Progenitor cell of endocrine pancreas (in vitro differentiated cells): ENCODE results near the gene SMPD3. TPM values are rescaled to one million over a fixed set of nuclear protein-coding genes. Genes with fewer than 3 reads are reported as not detected.

Source experiments
- DNase-seq: peaks from one replicate; pipeline ENCODE4 v3.0.0; 2021; ENCODE audit warnings: low spot score; ENCODE audit not compliant: unreplicated experiment
- H3K27ac Mint-ChIP-seq: 2 replicates; pipeline ENCODE4 v1.8.0; 2021; ENCODE audit warnings: mild to moderate bottlenecking, moderate library complexity, mixed read lengths
- H3K27me3 Mint-ChIP-seq: 2 replicates; pipeline ENCODE4 v1.8.0; 2021; ENCODE audit warnings: mixed read lengths
- H3K36me3 Mint-ChIP-seq: 2 replicates; pipeline ENCODE4 v1.8.0; 2022; ENCODE audit warnings: mixed read lengths; ENCODE audit not compliant: insufficient read depth
- H3K4me1 Mint-ChIP-seq: 2 replicates; pipeline ENCODE4 v1.8.0; 2021; ENCODE audit warnings: low read depth, mixed read lengths
- H3K4me3 Mint-ChIP-seq: 2 replicates; pipeline ENCODE4 v1.8.0; 2021; ENCODE audit warnings: low read depth, mild to moderate bottlenecking, moderate library complexity, mixed read lengths
- H3K9me3 Mint-ChIP-seq: 2 replicates; pipeline ENCODE4 v1.8.0; 2021; ENCODE audit warnings: low read depth, mixed read lengths
- CTCF ChIP-seq: fragments of 200-600 bp; sonication (generic); IDR thresholded peaks from one replicate; pipeline ENCODE4 v1.5.0; 2021; ENCODE audit warnings: antibody characterized with exemption, mild to moderate bottlenecking; ENCODE audit not compliant: unreplicated experiment
- total RNA-seq: library from RNA; stranded (reverse); gene quantifications from 2 replicates; pipeline ENCODE4 v1.2.1, GENCODE V29; 2021

Gene SMPD3
- total RNA-seq, 1 donor from 2014 or later = 1.7 TPM

GRCh38 chr16:68310774-68311511 is 137.4 kb downstream of the SMPD3 start, which contains the start of the genes PRMT7 and SLC7A6OS:
Gene PRMT7 (plus strand): TSS chr16:68311019. CDS start chr16:68315980, 4,961 bp downstream.
Gene SLC7A6OS (minus strand): TSS chr16:68310946. CDS start chr16:68310926, 20 bp downstream.
- peak; percentile 78 for DNase-seq
- TF ChIP-seq CTCF = no peak
- Mint-ChIP-seq H3K4me1 (peaks cover 21% of the 10 kb centered on the region), H3K36me3 (peaks cover 12% of the 10 kb centered on the region), H3K4me3 (peak within 1 kb of the TSS; percentile 98), H3K9me3 (no peaks in the 10 kb centered on the region), H3K27me3 (no peaks in the 10 kb centered on the region), H3K27ac (peak within 1 kb of the TSS; percentile 98)

- H3K27me3 Mint-ChIP-seq = no peaks in the 10 kb centered on the region
- DNase-seq = peak; percentile 27
- TF ChIP-seq CTCF = no peak
- H3K4me1 Mint-ChIP-seq = peaks cover 21% of the 10 kb centered on the region
- H3K27ac Mint-ChIP-seq = peak overlapping the region; percentile 98
- no peaks in the 10 kb centered on the region for H3K9me3 Mint-ChIP-seq
- H3K4me3 Mint-ChIP-seq = peak overlapping the region; percentile 98
- peaks cover 8% of the 10 kb centered on the region for H3K36me3 Mint-ChIP-seq
Measured at GRCh38 chr16:68310437-68310773, 137.9 kb downstream of the SMPD3 start.

GRCh38 chr16:68309799-68310198 is 138.5 kb downstream of the SMPD3 start:
- H3K4me1 Mint-ChIP-seq = peaks cover 21% of the 10 kb centered on the region
- H3K36me3 Mint-ChIP-seq = peaks cover 8% of the 10 kb centered on the region
- H3K9me3 Mint-ChIP-seq = no peaks in the 10 kb centered on the region
- DNase-seq = no peak
- H3K27me3 Mint-ChIP-seq = no peaks in the 10 kb centered on the region
- H3K27ac Mint-ChIP-seq = peak overlapping the region; percentile 98
- TF ChIP-seq CTCF = no peak
- H3K4me3 Mint-ChIP-seq = peak overlapping the region; percentile 98

Other genes with a start within 250 kb of the SMPD3 start
- 82.3 and 88.6 TPM in 2 replicates for gene ESRP2, start 212.4 kb downstream of the SMPD3 start, total RNA-seq
- gene PLA2G15, start 203.1 kb downstream of the SMPD3 start, total RNA-seq = 18.8 and 20.9 TPM in 2 replicates
- gene SLC7A6, start 184.0 kb downstream of the SMPD3 start, total RNA-seq = 11.3 and 11.6 TPM in 2 replicates
- 23.9 and 25.9 TPM in 2 replicates for gene SLC7A6OS, start 137.6 kb downstream of the SMPD3 start, total RNA-seq
- gene PRMT7, start 137.5 kb downstream of the SMPD3 start, total RNA-seq = 60.0 and 70.5 TPM in 2 replicates
- 58.6 and 60.3 TPM in 2 replicates for gene ZFP90, start 90.8 kb upstream of the SMPD3 start, total RNA-seq
- gene CDH3, start 196.8 kb upstream of the SMPD3 start, total RNA-seq = 107 and 110 TPM in 2 replicates